Effector memory CD4-positive, alpha-beta T cell (primary cell): ENCODE data around the gene STOX1.
A peak's percentile ranks its signal among the peaks of the same experiment; 100 is the strongest.

ENCODE experiments used
- DNase-seq, 3 donors: peaks; one replicate each; pipeline ENCODE4 v3.0.0-alpha.2; 2020
- H3K27ac ChIP-seq: 2 replicates; pipeline ENCODE4 v1.7.0; 2013; ENCODE audit warnings: mild to moderate bottlenecking, low read length, moderate library complexity; ENCODE audit not compliant: insufficient read depth, poor library complexity, severe bottlenecking
- H3K27me3 ChIP-seq: replicated peaks from 2 replicates; pipeline ENCODE4 v1.7.0; 2013; ENCODE audit warnings: mild to moderate bottlenecking, low read length; ENCODE audit not compliant: insufficient read depth, control insufficient read depth, poor library complexity, severe bottlenecking
- H3K36me3 ChIP-seq: 2 replicates; pipeline ENCODE4 v1.7.0; 2013; ENCODE audit warnings: mild to moderate bottlenecking, low read length, moderate library complexity; ENCODE audit not compliant: control insufficient read depth, insufficient read depth
- H3K4me1 ChIP-seq: 2 replicates; pipeline ENCODE4 v1.7.0; 2013; ENCODE audit warnings: low read length, mild to moderate bottlenecking; ENCODE audit not compliant: control insufficient read depth, insufficient read depth, poor library complexity, severe bottlenecking
- H3K4me3 ChIP-seq: 2 replicates; pipeline ENCODE4 v1.7.0; 2013; ENCODE audit warnings: low read length, low read depth, mild to moderate bottlenecking; ENCODE audit not compliant: insufficient read depth, poor library complexity, severe bottlenecking
- H3K9me3 ChIP-seq: 2 replicates; pipeline ENCODE4 v1.7.0; 2013; ENCODE audit warnings: mild to moderate bottlenecking, low read length, moderate library complexity; ENCODE audit not compliant: control insufficient read depth
- total RNA-seq, 3 donors: gene quantifications; one replicate each; lab custom pipeline; 2026; lab: John Stamatoyannopoulos, UW

STOX1 gene, protein sequence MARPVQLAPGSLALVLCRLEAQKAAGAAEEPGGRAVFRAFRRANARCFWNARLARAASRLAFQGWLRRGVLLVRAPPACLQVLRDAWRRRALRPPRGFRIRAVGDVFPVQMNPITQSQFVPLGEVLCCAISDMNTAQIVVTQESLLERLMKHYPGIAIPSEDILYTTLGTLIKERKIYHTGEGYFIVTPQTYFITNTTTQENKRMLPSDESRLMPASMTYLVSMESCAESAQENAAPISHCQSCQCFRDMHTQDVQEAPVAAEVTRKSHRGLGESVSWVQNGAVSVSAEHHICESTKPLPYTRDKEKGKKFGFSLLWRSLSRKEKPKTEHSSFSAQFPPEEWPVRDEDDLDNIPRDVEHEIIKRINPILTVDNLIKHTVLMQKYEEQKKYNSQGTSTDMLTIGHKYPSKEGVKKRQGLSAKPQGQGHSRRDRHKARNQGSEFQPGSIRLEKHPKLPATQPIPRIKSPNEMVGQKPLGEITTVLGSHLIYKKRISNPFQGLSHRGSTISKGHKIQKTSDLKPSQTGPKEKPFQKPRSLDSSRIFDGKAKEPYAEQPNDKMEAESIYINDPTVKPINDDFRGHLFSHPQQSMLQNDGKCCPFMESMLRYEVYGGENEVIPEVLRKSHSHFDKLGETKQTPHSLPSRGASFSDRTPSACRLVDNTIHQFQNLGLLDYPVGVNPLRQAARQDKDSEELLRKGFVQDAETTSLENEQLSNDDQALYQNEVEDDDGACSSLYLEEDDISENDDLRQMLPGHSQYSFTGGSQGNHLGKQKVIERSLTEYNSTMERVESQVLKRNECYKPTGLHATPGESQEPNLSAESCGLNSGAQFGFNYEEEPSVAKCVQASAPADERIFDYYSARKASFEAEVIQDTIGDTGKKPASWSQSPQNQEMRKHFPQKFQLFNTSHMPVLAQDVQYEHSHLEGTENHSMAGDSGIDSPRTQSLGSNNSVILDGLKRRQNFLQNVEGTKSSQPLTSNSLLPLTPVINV
- total RNA-seq = 0 to 0.39 (median 0.17) reads per million in 3 donors

DNA sequence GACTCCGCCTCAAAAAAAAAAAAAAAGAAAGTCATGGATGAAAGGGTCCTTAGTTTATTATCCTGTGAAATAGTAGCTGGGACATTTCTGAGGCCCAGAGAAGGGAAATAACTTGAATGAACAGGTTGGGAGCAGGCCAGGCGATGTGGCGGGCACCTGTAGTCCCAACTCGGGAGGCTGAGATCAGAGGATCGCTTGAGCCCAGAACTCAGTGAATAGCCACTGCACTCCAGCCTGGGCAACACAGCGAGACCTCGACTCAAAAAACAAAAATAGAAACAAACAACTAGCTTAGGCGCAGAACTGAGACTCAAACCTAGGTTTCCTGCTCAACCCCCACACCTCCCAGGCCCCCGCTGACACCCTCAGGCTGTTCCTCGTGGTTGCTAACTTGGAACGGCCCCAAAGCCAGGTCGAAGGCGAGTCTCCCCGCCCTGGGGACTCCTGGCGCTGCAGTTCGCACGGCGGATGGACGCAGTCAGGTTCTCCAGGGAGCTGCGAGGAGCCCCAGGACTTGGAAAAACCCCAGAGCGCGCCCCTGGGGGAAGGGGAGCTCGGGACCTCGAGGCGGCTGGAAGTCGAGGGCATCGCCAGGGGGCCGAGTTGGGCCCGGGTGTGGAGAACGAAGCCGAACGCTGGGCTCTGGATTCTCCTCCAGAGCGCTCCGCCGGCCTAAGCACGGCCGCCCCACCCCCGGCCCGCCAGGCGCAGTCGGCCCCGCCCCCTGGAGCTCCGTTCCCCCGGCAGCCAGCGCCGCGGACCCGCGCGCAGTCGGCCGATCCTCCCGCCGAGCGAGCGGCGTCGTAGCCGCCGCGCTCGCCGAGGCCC, at the start of gene STOX1:
TSS of gene STOX1 (plus strand) at position 768 of the 828 bp plus-strand sequence. CDS start 93 bp downstream, outside the sequence.
- no peaks in the 10 kb centered on the region for H3K36me3 ChIP-seq
- H3K4me3 ChIP-seq = peak within 1 kb of the TSS; percentile 79
- no peaks in the 10 kb centered on the region for H3K27me3 ChIP-seq
- H3K4me1 ChIP-seq = no peaks in the 10 kb centered on the region
- H3K9me3 ChIP-seq = no peaks in the 10 kb centered on the region
- DNase-seq = peak in 2 of 3 donors; percentile 11 to 13
- H3K27ac ChIP-seq = no peak within 1 kb of the TSS

DNA sequence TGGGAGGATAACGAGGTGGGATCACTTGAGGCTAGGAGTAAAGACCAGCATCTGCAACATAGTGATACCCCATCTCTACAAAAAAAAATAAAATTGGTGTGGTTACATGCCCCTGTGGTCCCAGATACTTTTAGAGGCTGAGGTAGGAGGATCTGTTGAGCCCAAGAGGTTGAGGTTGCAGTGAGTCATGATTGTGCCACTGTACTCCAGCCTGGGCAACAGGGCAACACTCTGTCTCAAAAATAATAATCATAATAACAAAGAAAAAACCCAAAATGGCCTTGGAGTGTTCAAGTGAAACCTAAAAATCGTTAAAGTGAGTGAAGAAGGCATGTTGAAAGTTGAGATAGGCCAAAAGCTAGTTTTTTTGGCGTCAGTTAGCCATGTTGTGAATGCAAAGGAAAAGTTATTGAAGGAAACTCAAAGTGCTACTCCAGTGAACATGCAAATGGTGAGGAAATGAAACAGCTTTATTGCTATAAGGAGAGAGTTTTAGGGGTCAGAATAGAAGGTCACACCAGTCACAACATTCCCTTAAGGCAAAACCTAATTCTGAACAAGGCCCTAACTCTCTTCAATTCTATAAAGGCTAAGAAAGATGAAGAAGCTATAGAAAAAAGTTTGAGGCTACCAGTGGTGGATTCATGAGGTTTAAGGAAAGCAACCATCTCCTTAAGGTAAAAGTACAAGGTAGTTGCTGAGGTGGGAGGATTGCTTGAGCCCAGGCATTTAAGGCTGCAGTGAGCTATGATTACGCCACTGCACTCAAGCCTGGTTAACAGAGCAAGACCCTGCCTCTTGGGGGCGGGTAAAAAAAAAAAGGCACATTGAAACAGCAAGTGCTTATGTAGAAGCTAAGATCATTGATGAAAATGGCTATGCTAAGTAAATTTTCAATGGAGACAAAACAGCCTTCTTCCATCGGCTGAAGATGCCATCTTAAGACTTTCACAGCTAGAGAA, 45.4 kb upstream of the STOX1 start:
- Histone ChIP-seq H3K4me3 (no peak overlapping the region), H3K27ac (no peak overlapping the region), H3K27me3 (no peaks in the 10 kb centered on the region), H3K9me3 (no peaks in the 10 kb centered on the region), H3K4me1 (no peaks in the 10 kb centered on the region), H3K36me3 (peaks cover 55% of the 10 kb centered on the region)
- DNase-seq = no peak

DNA sequence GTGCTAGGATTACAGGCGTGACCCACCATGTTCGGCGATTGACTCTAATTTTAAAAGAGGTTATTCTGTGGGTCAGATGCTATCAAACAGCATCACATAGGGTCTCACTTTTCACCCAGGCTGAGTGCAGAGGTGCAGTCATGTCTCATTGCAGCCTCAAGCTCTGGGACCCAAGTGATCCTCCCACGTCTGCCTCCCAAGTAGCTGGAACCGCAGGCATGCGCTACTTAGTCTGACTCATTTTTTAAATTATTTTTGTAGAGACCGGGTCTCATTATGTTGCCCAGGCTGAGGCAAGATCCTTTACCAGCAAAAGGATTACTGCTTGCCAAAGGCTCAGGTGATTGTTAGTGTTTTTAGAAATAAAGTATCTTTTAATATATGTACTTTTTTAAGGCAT, 42.9 kb upstream of the STOX1 start:
- Histone ChIP-seq H3K9me3 (no peaks in the 10 kb centered on the region), H3K36me3 (peaks cover 47% of the 10 kb centered on the region)
- DNase-seq = no peak

DNA sequence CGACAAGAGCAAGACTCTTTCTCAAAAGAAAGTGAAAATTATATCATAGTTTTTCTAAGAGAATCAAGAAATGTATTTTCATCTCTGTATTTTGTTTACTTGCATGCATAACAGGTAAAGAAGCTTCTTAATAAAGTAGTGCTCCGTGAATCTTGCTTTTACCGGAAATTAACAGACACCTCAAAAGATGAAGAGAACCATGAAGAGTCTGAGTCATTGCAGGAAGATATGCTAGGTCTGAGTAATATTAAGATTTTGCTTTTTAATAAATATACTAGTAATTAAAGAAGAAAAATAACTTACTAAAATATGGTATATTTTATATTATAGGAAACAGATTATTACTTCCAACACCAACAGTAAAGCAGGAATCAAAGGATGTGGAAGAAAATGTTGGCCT, 39.5 kb upstream of the STOX1 start:
- peaks cover 50% of the 10 kb centered on the region for H3K36me3 ChIP-seq
- H3K27ac ChIP-seq = no peak overlapping the region
- DNase-seq = no peak
- H3K4me1 ChIP-seq = no peaks in the 10 kb centered on the region
- H3K4me3 ChIP-seq = no peak overlapping the region
- H3K27me3 ChIP-seq = no peaks in the 10 kb centered on the region
- H3K9me3 ChIP-seq = no peaks in the 10 kb centered on the region

More for the DNA sequence above, 42.9 kb upstream of the STOX1 start:
- Histone ChIP-seq H3K27me3 (no peaks in the 10 kb centered on the region), H3K4me1 (no peaks in the 10 kb centered on the region), H3K4me3 (no peak overlapping the region), H3K27ac (no peak overlapping the region)

DNA sequence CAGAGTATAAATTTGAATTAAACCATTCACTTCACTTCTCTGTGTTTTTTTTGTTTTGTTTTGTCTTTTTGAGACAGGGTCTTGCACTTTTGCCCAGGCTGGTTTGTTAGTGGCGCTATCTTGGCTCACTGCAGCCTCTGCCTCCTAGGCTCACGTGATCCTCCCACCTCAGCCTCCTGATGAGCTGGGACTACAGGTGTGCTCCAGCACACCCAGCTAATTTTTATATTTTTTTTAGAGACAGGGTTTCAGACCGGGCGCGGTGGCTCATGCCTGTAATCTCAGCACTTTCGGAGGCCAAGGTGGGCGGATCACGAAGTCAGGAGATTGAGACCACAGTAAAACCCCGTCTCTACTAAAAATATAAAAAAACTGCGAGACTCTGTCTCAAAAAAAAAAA, 36.9 kb upstream of the STOX1 start:
- no peak for DNase-seq
- no peak overlapping the region for H3K27ac ChIP-seq
- peaks cover 57% of the 10 kb centered on the region for H3K36me3 ChIP-seq
- no peaks in the 10 kb centered on the region for H3K27me3 ChIP-seq
- H3K4me1 ChIP-seq = no peaks in the 10 kb centered on the region
- no peaks in the 10 kb centered on the region for H3K9me3 ChIP-seq
- H3K4me3 ChIP-seq = no peak overlapping the region

DNA sequence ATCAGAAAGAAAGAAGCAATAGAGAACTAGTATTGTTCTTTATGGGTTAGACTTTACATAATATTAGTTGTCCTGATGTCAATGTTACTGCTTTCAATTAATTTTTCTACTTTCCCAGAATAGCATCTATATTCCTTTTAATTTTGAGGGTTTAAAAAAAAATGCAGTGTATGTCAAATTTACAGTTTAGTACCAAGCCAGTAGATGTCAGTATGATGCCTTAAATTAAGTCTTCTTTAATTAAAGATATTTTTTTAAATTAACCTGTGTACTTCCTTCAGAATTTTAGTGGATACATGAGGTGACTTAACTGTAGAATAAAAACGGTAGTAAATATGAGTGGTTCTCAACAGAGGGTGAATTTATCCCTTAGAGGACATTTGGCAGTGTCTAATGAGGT, 35.2 kb upstream of the STOX1 start:
- H3K4me3 ChIP-seq = no peak overlapping the region
- no peaks in the 10 kb centered on the region for H3K27me3 ChIP-seq
- H3K36me3 ChIP-seq = peaks cover 44% of the 10 kb centered on the region
- DNase-seq = no peak
- no peaks in the 10 kb centered on the region for H3K9me3 ChIP-seq
- no peak overlapping the region for H3K27ac ChIP-seq
- no peaks in the 10 kb centered on the region for H3K4me1 ChIP-seq

DNA sequence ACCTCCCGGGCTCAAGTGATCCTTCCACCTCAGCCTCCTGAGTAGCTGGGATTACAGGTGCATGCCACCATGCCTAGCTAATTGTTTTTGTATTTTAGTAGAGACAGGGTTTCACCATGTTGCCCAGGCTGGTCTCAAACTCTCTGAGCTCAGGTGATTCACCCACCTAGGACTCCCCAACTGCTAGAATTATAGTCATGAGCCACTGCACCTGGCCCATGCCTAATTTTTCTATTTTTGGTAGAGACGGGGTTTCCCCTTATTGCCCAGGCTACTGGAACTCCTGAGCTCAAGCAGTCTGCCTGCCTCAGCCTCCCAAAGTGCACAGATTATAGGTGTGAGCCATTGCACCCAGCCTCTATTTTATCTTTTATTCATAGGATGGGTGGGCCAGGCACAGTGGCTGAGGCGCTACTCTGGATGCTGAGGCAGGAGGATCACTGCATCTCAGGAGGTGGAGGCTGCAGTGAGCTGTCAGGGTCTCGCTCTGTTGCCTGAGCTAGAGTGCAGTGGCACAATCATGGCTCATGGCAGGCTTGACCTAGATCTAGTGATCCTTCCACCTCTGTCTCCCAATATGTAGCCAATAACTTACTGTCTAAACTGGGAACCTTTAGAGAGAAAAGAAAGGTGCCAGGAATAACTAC, 31.3 kb upstream of the STOX1 start:
- H3K27ac ChIP-seq = no peak overlapping the region
- no peaks in the 10 kb centered on the region for H3K9me3 ChIP-seq
- H3K4me1 ChIP-seq = no peaks in the 10 kb centered on the region
- DNase-seq = no peak
- H3K4me3 ChIP-seq = no peak overlapping the region
- H3K27me3 ChIP-seq = no peaks in the 10 kb centered on the region
- peaks cover 20% of the 10 kb centered on the region for H3K36me3 ChIP-seq

DNA sequence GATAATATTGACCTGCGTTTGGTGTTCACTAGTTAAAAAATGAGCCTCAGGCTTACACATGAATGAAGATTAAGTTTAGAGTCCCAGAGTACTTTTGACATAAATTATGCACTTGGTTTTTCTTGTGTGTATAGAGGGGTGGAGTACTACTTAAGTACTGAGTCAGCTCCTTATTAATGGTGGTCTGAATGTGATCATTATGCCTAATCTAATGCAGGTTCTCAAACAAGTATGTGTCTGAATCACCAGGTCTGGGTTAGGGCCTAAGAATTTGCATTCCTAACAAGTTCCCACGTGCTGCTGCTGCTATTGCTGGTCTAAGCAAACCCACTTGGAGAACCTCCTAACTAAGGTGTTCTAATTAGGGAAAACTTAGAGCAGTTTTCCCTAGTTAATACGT, 30.7 kb upstream of the STOX1 start:
- no peaks in the 10 kb centered on the region for H3K4me1 ChIP-seq
- H3K27ac ChIP-seq = no peak overlapping the region
- peaks cover 20% of the 10 kb centered on the region for H3K36me3 ChIP-seq
- DNase-seq = no peak
- H3K9me3 ChIP-seq = no peaks in the 10 kb centered on the region
- no peaks in the 10 kb centered on the region for H3K27me3 ChIP-seq
- H3K4me3 ChIP-seq = no peak overlapping the region
